ENCODE data around the gene GFPT2. TPM values are rescaled to one million over a fixed set of nuclear protein-coding genes. Genes with fewer than 3 reads are reported as not detected.

GFPT2 gene
- total RNA-seq, 1 donor from 2014 or later: 0.53 TPM

GRCh38 chr5:180389252-180390101 is 36.3 kb upstream of the GFPT2 start:
- TF ChIP-seq CTCF (IDR thresholded peaks at IDR 0.05; ENCODE audit: insufficient read depth, low read length, severe bottlenecking): no peak
- FAIRE-seq: no peak
- H3K36me3 ChIP-seq (ENCODE audit: control insufficient read depth, insufficient read depth, low read length): no peaks in the 10 kb centered on the region
- H3K27me3 ChIP-seq (ENCODE audit: control insufficient read depth, insufficient read depth, low read length): no peaks in the 10 kb centered on the region
- no peak overlapping the region for H3K4me3 ChIP-seq (ENCODE audit: low read depth, low read length)
- no peak for DNase-seq (ENCODE audit: low read depth)

- DNase-seq (ENCODE audit: low read depth) (no peak), FAIRE-seq (no peak)
- no peak for TF ChIP-seq CTCF (IDR thresholded peaks at IDR 0.05; ENCODE audit: insufficient read depth, low read length, severe bottlenecking)
- H3K36me3 ChIP-seq (ENCODE audit: control insufficient read depth, insufficient read depth, low read length): no peaks in the 10 kb centered on the region
- H3K27me3 ChIP-seq (ENCODE audit: control insufficient read depth, insufficient read depth, low read length): no peaks in the 10 kb centered on the region
- no peak overlapping the region for H3K4me3 ChIP-seq (ENCODE audit: low read depth, low read length)
Measured at GRCh38 chr5:180387798-180388197, 34.7 kb upstream of the GFPT2 start.

DNA sequence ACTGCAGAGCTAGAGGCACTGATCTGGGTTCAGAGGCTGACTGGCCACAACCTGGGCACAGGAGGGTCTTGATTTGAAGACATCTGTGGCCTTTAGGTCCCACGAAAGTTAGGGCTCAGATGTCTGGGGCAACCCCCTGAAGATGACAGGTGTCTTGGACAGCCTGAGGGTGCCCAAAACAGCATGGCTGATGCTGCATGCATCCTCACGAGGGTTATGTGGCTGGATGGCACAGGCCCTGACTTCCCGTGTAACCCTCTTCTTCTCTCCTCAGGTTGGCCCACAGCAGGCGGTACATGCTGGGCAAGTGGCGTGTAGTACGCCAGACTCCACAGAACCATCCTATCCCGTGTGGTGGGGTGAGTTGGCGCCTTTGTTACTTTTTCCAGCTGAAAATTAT is 29.8 kb upstream of the GFPT2 start:
- FAIRE-seq (no peak), DNase-seq (ENCODE audit: low read depth) (no peak)
- Histone ChIP-seq H3K27me3 (ENCODE audit: control insufficient read depth, insufficient read depth, low read length) (no peaks in the 10 kb centered on the region), H3K36me3 (ENCODE audit: control insufficient read depth, insufficient read depth, low read length) (no peaks in the 10 kb centered on the region), H3K4me3 (ENCODE audit: low read depth, low read length) (no peak overlapping the region)
- TF ChIP-seq CTCF (IDR thresholded peaks at IDR 0.05; ENCODE audit: insufficient read depth, low read length, severe bottlenecking): no peak

DNA sequence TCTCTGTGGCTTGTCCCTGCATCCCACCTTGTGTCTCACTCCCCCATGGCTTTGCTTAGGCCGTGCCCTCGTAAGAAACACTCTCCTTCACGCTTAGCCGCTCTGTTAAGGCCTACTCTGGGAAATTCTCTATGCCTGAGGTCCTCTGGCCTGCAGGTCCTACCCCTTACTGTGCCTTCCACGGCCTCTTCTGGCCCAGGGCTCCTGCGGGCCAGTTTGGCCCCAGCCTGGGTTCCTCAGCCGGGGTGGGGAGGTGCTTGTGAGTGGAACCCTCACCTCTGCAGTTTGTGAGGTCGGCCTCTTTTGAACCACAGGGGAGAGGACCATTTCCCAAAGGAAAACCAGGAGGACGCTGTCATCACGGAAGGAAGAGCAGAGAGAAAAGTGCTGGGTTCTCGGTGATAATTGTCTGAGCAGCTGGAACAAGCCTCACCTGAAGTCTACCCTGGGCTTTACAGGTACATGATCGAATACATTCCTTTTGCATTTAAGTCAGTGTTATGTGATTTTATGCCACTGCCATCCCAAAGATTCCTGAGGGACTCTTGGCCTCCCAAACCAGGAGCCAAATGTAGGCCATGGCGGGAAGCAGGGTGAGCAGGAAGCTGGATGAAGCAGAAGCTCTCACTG is 28.8 kb upstream of the GFPT2 start:
- no peaks in the 10 kb centered on the region for H3K27me3 ChIP-seq (ENCODE audit: control insufficient read depth, insufficient read depth, low read length)
- H3K4me3 ChIP-seq (ENCODE audit: low read depth, low read length): no peak overlapping the region
- DNase-seq (ENCODE audit: low read depth) (no peak), FAIRE-seq (no peak)
- no peaks in the 10 kb centered on the region for H3K36me3 ChIP-seq (ENCODE audit: control insufficient read depth, insufficient read depth, low read length)
- no peak for TF ChIP-seq CTCF (IDR thresholded peaks at IDR 0.05; ENCODE audit: insufficient read depth, low read length, severe bottlenecking)

- FAIRE-seq: no peak
- TF ChIP-seq CTCF (IDR thresholded peaks at IDR 0.05; ENCODE audit: insufficient read depth, low read length, severe bottlenecking): no peak
- Histone ChIP-seq H3K4me3 (ENCODE audit: low read depth, low read length) (no peak overlapping the region), H3K36me3 (ENCODE audit: control insufficient read depth, insufficient read depth, low read length) (no peaks in the 10 kb centered on the region), H3K27me3 (ENCODE audit: control insufficient read depth, insufficient read depth, low read length) (no peaks in the 10 kb centered on the region)
- DNase-seq (ENCODE audit: low read depth): no peak
Measured at GRCh38 chr5:180381428-180381827, 28.3 kb upstream of the GFPT2 start.
